Stimulated activated CD4-positive, alpha-beta T cell treated with anti-CD3 and anti-CD28 coated beads, Interleukin-1b, Interleukin-23, amount 100 ng/mL, for 1 hour (primary cell): Measurements from ENCODE around the gene VEZF1.

Experiments used
- DNase-seq, 2 donors: peaks; one replicate each; pipeline ENCODE4 v3.0.0-alpha.2; 2020; ENCODE audit warnings: low read depth in 2 of 2

VEZF1 gene

GRCh38 chr17:57953219-57953618, 34.8 kb downstream of the VEZF1 start:
- DNase-seq: no peak

- no peak for DNase-seq
Observed at GRCh38 chr17:57949649-57950048, 38.4 kb downstream of the VEZF1 start.

GRCh38 chr17:57948555-57949420, 39.3 kb downstream of the VEZF1 start:
- no peak for DNase-seq

GRCh38 chr17:57948169-57948554, 39.9 kb downstream of the VEZF1 start:
- no peak for DNase-seq

GRCh38 chr17:57947369-57947768, 40.7 kb downstream of the VEZF1 start:
- no peak for DNase-seq

GRCh38 chr17:57946798-57947358, 41.2 kb downstream of the VEZF1 start:
- DNase-seq: no peak

GRCh38 chr17:57945996-57946797, 41.9 kb downstream of the VEZF1 start:
- no peak for DNase-seq

- no peak for DNase-seq
Observed at GRCh38 chr17:57944908-57945307, 43.1 kb downstream of the VEZF1 start.

- DNase-seq: no peak
Observed at GRCh38 chr17:57943645-57944044, 44.4 kb downstream of the VEZF1 start.

- no peak for DNase-seq
Observed at GRCh38 chr17:57943140-57943539, 44.9 kb downstream of the VEZF1 start.

- DNase-seq: no peak
Observed at GRCh38 chr17:57941384-57942370, 46.4 kb downstream of the VEZF1 start.

GRCh38 chr17:57940653-57941329, 47.3 kb downstream of the VEZF1 start:
- no peak for DNase-seq

GRCh38 chr17:57940231-57940630, 47.8 kb downstream of the VEZF1 start:
- DNase-seq: no peak

- no peak for DNase-seq
Observed at GRCh38 chr17:57939797-57940196, 48.3 kb downstream of the VEZF1 start.

GRCh38 chr17:57938061-57938502, 50.0 kb downstream of the VEZF1 start:
- no peak for DNase-seq

GRCh38 chr17:57937492-57937891, 50.6 kb downstream of the VEZF1 start:
- DNase-seq: no peak

- no peak for DNase-seq
Observed at GRCh38 chr17:57935833-57936807, 51.9 kb downstream of the VEZF1 start.

GRCh38 chr17:57931488-57932137, 56.4 kb downstream of the VEZF1 start:
- DNase-seq: no peak

- DNase-seq: no peak
Observed at GRCh38 chr17:57930239-57930638, 57.8 kb downstream of the VEZF1 start.
